ENCODE results near the gene CERS1. TPM values are rescaled to one million over a fixed set of nuclear protein-coding genes. Genes with fewer than 3 reads are reported as not detected.

The CERS1 gene
- total and polyA plus RNA-seq, 2 donors (not counting 3 experiments of a cell fraction or from before 2014, with no cell fraction given) = 4.0 to 8.5 TPM

DNA sequence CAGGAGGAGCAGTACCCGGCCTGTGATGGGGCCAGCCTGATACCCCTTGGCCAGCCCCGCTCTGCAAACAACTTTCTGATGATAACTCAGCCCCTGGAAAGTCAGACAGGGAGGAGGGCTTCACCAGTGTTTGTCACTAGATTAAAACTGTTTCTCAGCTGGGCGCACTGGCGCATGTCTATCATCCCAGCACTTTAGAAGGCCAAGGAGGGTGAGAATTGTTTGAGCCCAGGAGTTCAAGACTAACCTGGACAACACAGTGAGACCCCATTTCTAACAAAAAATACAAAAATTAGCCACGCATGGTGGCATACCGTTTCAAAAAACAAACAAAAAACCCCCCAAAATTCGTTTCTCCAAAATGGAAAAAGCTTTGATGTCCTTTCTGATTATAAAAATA is 5.5 kb upstream of the CERS1 start:
- no TSS peak for BruUV-seq (replicated peaks)

DNA sequence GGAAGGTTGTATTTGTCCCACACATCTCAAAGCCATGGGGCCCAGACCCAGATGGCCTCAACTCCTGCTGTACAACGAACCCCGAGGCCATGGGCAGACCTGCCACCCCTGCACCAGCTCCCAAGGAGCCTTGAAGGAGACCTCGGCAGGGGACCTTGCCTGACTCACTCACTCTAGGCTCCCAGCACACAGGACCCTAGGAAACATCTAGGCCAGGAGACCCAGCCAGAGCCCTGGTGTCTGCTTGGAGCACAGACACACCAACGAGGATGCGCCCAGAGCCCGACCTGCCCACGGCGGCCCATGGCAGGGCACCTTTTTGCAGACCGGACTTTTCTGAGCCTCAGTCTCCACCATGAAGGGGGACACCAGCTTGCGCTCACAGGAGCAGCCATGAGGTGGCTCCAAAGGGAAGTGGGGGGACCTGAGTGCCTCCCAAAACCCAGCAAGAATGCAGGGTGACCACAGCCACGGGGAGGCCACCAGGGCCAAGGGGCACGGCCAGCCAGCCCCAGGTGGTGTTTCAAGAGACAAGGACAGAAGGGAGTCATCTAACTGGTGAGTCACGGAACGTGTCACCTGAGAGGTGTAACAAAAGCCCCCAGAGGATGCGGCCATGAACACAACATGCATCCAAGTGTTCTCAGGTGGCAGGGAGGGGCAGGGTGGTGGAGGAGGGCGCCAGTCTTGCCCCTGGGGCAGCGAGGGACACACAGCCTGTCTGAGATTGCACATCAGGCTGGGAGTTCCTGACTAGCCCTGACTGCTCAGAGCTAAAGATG is 4.9 kb upstream of the CERS1 start:
- BruUV-seq (replicated peaks) = no TSS peak
- Histone ChIP-seq H3K27me3 (ENCODE audit: control insufficient read depth in 2 of 2, insufficient read depth in 2 of 2, low read length in 2 of 2) (no peaks in the 10 kb centered on the region), H3K4me1 (ENCODE audit: control insufficient read depth, extremely low read depth, insufficient read depth, low read length) (no peaks in the 10 kb centered on the region), H3K9me3 (replicated peaks; ENCODE audit: control insufficient read depth, insufficient read depth, low read length) (no peaks in the 10 kb centered on the region), H2AFZ (ENCODE audit: low read depth, low read length) (no peak overlapping the region), H3K4me2 (ENCODE audit: insufficient read depth, low read length) (no peak overlapping the region), H3K9ac (replicated peaks; ENCODE audit: extremely low read depth, insufficient read depth, low read length) (no peak overlapping the region), H3K27ac (ENCODE audit: insufficient read depth, low read depth, low read length) (no peak overlapping the region), H4K20me1 (replicated peaks; ENCODE audit: control insufficient read depth, extremely low read depth, insufficient read depth, low read length) (no peaks in the 10 kb centered on the region), H3K36me3 (ENCODE audit: control insufficient read depth in 2 of 2, extremely low read depth in 1 of 2, insufficient read depth in 2 of 2, low read length in 2 of 2) (peaks cover 0 to 31% of the 10 kb centered on the region in 2 experiments), H3K9me1 (replicated peaks; ENCODE audit: control insufficient read depth, extremely low read depth, insufficient read depth, low read length) (no peaks in the 10 kb centered on the region), H3K4me3 (replicated peaks in 1 of 3; ENCODE audit: insufficient read depth in 1 of 3, low read depth in 1 of 3, low read length in 3 of 3) (no peak overlapping the region), H3K79me2 (ENCODE audit: control insufficient read depth, insufficient read depth, low read length) (no peaks in the 10 kb centered on the region)
- CTCF ChIA-PET = no interaction called here
- DNase-seq (ENCODE audit: low read depth, low spot score) (no peak), FAIRE-seq (no peak)
- intact Hi-C loops (cut with micrococcal nuclease) (no loop called here), dilution Hi-C loops (cut with MboI; ENCODE audit: extremely low pct_ligation_motif_present, low sequenced_read_pairs) (no loop called here)
- TF ChIP-seq POLR2A (IDR thresholded peaks at IDR 0.05; ENCODE audit: low read depth, low read length) (no peak), MYC (IDR thresholded peaks at IDR 0.05; ENCODE audit: low read depth, low read length) (no peak), GATA2 (IDR thresholded peaks at IDR 0.05; ENCODE audit: insufficient read depth, insufficient read length, low read depth, low read length) (no peak)
- POLR2A ChIA-PET = no interaction called here

More for the DNA sequence above, 5.5 kb upstream of the CERS1 start:
- no peak overlapping the region for H2AFZ ChIP-seq (ENCODE audit: low read depth, low read length)
- peaks cover 0 to 35% of the 10 kb centered on the region in 2 experiments for H3K36me3 ChIP-seq (ENCODE audit: control insufficient read depth in 2 of 2, extremely low read depth in 1 of 2, insufficient read depth in 2 of 2, low read length in 2 of 2)
- CTCF ChIA-PET = no interaction called here
- TF ChIP-seq GATA2 (IDR thresholded peaks at IDR 0.05; ENCODE audit: insufficient read depth, insufficient read length, low read depth, low read length) = no peak
- TF ChIP-seq POLR2A (IDR thresholded peaks at IDR 0.05; ENCODE audit: low read depth, low read length) = no peak
- no peak overlapping the region for H3K9ac ChIP-seq (replicated peaks; ENCODE audit: extremely low read depth, insufficient read depth, low read length)
- H3K4me2 ChIP-seq (ENCODE audit: insufficient read depth, low read length) = no peak overlapping the region
- POLR2A ChIA-PET = no interaction called here
- H3K27me3 ChIP-seq (ENCODE audit: control insufficient read depth in 2 of 2, insufficient read depth in 2 of 2, low read length in 2 of 2) = no peaks in the 10 kb centered on the region
- H3K79me2 ChIP-seq (ENCODE audit: control insufficient read depth, insufficient read depth, low read length) = no peaks in the 10 kb centered on the region
- no peak overlapping the region for H3K4me3 ChIP-seq (replicated peaks in 1 of 3; ENCODE audit: insufficient read depth in 1 of 3, low read depth in 1 of 3, low read length in 3 of 3)
- no peaks in the 10 kb centered on the region for H4K20me1 ChIP-seq (replicated peaks; ENCODE audit: control insufficient read depth, extremely low read depth, insufficient read depth, low read length)
- intact Hi-C loops (cut with micrococcal nuclease) = no loop called here
- H3K9me3 ChIP-seq (replicated peaks; ENCODE audit: control insufficient read depth, insufficient read depth, low read length) = no peaks in the 10 kb centered on the region
- no peak for FAIRE-seq
- H3K9me1 ChIP-seq (replicated peaks; ENCODE audit: control insufficient read depth, extremely low read depth, insufficient read depth, low read length) = no peaks in the 10 kb centered on the region
- DNase-seq (ENCODE audit: low read depth, low spot score) = no peak
- dilution Hi-C loops (cut with MboI; ENCODE audit: extremely low pct_ligation_motif_present, low sequenced_read_pairs) = no loop called here
- no peaks in the 10 kb centered on the region for H3K4me1 ChIP-seq (ENCODE audit: control insufficient read depth, extremely low read depth, insufficient read depth, low read length)
- no peak overlapping the region for H3K27ac ChIP-seq (ENCODE audit: insufficient read depth, low read depth, low read length)

All from endothelial cell of umbilical vein (primary cell).